Panc1 (cell line): Measurements from ENCODE around the gene TCEAL5. TPM values are rescaled to one million over a fixed set of nuclear protein-coding genes. Genes with fewer than 3 reads are reported as not detected.
A peak's percentile ranks its signal among the peaks of the same experiment; 100 is the strongest.
"Not testable (repeated sequence)": the region's sequence is repeated elsewhere in the genome, so short reads cannot be mapped to it uniquely, and the experiment has no call there.

ENCODE experiments used
- ATAC-seq: fragments of 200-7000 bp; cut with Tn5 transposase; 2 replicates; pipeline ENCODE4 v1.9.1; 2020; ENCODE audit warnings: mild to moderate bottlenecking, moderate library complexity
- BruUV-seq: library from RNA; stranded (reverse); fragments of 400-500 nt; replicated peaks from 2 replicates; lab custom pipeline; 2021; lab: Mats Ljungman, UMichigan
- CTCF ChIA-PET: fragments of 300-600 bp; sonication (Branson Sonifier 250); formaldehyde crosslinking; loops from one replicate; lab custom pipeline; 2022; ENCODE audit warnings: antibody characterized with exemption; lab: Charles Lee
- POLR2A ChIA-PET: fragments of 300-600 bp; sonication (Branson Sonifier 250); formaldehyde crosslinking; loops from one replicate; lab custom pipeline; 2022; ENCODE audit warnings: antibody characterized with exemption; lab: Charles Lee
- DNase-seq: peaks from one replicate; pipeline ENCODE4 v3.0.0-alpha.2; 2010; ENCODE audit warnings: low read depth, low spot score
- H3K27ac ChIP-seq: 2 replicates; pipeline ENCODE4 v1.5.1; 2011; ENCODE audit warnings: mild to moderate bottlenecking, low read length, inconsistent platforms
- H3K27me3 ChIP-seq: fragments of 200-500 bp; sonication (Bioruptor generic); 2 replicates; pipeline ENCODE4 v1.6.0; 2014; ENCODE audit warnings: low read length, inconsistent platforms; ENCODE audit not compliant: control insufficient read depth, insufficient read depth
- H3K36me3 ChIP-seq: fragments of 200-500 bp; sonication (Bioruptor generic); 2 replicates; pipeline ENCODE4 v1.5.1; 2014; ENCODE audit warnings: inconsistent platforms, mild to moderate bottlenecking, low read length, moderate library complexity; ENCODE audit not compliant: control insufficient read depth, insufficient read depth
- H3K4me1 ChIP-seq: 2 replicates; pipeline ENCODE4 v1.5.1; 2011; ENCODE audit warnings: inconsistent platforms, mild to moderate bottlenecking, low read length, moderate library complexity; ENCODE audit not compliant: control insufficient read depth, insufficient read depth
- H3K4me3 ChIP-seq, 2 experiments: 2 replicates each; pipeline ENCODE4 v1.5.1; 2011 to 2012; ENCODE audit warnings: low read depth in 2 of 2, low read length in 2 of 2, mild to moderate bottlenecking in 2 of 2, inconsistent platforms in 1 of 2, moderate library complexity in 1 of 2
- H3K9me3 ChIP-seq: fragments of 200-500 bp; sonication (Bioruptor generic); 2 replicates; pipeline ENCODE4 v1.5.1; 2014; ENCODE audit warnings: low read depth, mild to moderate bottlenecking, inconsistent platforms, low read length, moderate library complexity; ENCODE audit not compliant: control insufficient read depth, insufficient read depth
- POLR2AphosphoS5 ChIP-seq: IDR thresholded peaks from 2 replicates; pipeline ENCODE4 v1.6.1; 2012; ENCODE audit warnings: mild to moderate bottlenecking, low read depth, low read length, moderate library complexity
- SIN3A ChIP-seq: IDR thresholded peaks from 2 replicates; pipeline ENCODE4 v1.6.1; 2012; ENCODE audit warnings: low read depth, mild to moderate bottlenecking, low read length, moderate library complexity, borderline replicate concordance; ENCODE audit not compliant: insufficient read depth
- TCF7L2 ChIP-seq: IDR thresholded peaks from 2 replicates; pipeline ENCODE4 v1.6.1; 2011; ENCODE audit warnings: mild to moderate bottlenecking, low read depth, low read length, inconsistent platforms
- in situ Hi-C: cut with HindIII; loops from 2 replicates; pipeline ENCODE4 v1.10.0; 2016; ENCODE audit warnings: low sequenced_read_pairs, low pct_unique_long_range_greater_than_20kb
- intact Hi-C: fragments of 100-400 bp; cut with micrococcal nuclease; formaldehyde crosslinking; loops from one replicate; pipeline ENCODE4 v1.10.0; 2022; ENCODE audit not compliant: unreplicated experiment
- total RNA-seq: library from RNA; stranded (reverse); gene quantifications from one replicate; pipeline ENCODE4 v1.2.1, GENCODE V29; 2021; ENCODE audit not compliant: unreplicated experiment
- TF ChIP-seq, protein P1 (sequence below), 2 experiments: IDR thresholded peaks; 2 replicates each; pipeline ENCODE4 v1.6.1; 2011 to 2012; ENCODE audit warnings: low read depth in 2 of 2, control low read depth in 1 of 2, low read length in 1 of 2, mild to moderate bottlenecking in 1 of 2, moderate library complexity in 1 of 2; ENCODE audit not compliant: insufficient read depth in 1 of 2
- TF ChIP-seq, protein P2 (sequence below): fragments of 450-650 bp; IDR thresholded peaks from 2 replicates; pipeline ENCODE4 v1.5.1; 2017; ENCODE audit warnings: mild to moderate bottlenecking

TCEAL5 gene
- total RNA-seq, 1 experiment from 2014 or later = not detected

DNA sequence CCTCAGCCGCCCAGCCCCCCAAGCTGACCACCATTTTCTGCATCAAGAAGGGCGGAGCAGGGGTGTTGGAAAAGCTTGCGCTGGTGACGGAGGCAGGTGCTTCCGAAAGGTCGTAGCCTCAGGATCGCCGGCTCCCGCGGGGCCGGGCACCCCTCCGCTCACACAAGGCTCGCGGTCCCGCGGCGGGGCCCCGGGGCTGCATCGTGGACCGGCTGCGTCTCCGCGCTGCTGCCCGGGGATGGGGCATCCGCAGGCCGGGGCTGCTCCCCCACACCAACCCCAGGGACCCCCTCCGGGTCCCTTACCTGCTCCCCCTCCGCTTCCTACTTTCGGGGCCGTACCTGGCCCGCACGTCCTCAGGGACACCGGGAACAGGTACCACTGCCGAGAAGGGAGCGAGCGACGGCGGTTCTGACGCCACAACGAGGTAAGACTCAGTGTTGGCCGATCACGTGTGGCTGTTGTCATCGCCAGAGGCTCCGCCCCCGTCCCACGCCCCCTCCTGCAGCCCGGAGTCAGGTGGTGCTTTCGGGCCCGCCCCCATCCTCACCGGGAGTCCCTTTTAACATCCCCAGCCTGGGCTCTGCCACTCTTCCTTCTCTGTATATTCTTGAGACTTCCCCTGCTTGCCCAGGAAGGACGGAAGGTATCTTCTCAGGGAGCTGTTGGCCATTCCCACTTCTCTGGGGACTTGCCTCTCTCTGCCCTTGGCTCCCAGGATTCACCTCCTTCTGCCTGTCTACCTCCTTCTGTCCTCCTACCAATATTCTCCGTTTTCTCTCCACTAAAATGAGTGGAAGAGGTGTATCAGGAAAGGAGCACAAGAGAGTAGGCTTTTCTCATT, 34.2 kb upstream of the TCEAL5 start, which contains the start of gene BEX2:
BEX2 (minus strand) TSS at position 436 of the 844 bp plus-strand sequence. CDS start 1,014 bp downstream, outside the sequence.
- ChIA-PET POLR2A (no interaction called here), CTCF (no interaction called here)
- no TSS peak for BruUV-seq
- TF ChIP-seq POLR2AphosphoS5 (no peak), TCF7L2 (no peak), SIN3A (no peak)
- TF ChIP-seq, protein P1, sequence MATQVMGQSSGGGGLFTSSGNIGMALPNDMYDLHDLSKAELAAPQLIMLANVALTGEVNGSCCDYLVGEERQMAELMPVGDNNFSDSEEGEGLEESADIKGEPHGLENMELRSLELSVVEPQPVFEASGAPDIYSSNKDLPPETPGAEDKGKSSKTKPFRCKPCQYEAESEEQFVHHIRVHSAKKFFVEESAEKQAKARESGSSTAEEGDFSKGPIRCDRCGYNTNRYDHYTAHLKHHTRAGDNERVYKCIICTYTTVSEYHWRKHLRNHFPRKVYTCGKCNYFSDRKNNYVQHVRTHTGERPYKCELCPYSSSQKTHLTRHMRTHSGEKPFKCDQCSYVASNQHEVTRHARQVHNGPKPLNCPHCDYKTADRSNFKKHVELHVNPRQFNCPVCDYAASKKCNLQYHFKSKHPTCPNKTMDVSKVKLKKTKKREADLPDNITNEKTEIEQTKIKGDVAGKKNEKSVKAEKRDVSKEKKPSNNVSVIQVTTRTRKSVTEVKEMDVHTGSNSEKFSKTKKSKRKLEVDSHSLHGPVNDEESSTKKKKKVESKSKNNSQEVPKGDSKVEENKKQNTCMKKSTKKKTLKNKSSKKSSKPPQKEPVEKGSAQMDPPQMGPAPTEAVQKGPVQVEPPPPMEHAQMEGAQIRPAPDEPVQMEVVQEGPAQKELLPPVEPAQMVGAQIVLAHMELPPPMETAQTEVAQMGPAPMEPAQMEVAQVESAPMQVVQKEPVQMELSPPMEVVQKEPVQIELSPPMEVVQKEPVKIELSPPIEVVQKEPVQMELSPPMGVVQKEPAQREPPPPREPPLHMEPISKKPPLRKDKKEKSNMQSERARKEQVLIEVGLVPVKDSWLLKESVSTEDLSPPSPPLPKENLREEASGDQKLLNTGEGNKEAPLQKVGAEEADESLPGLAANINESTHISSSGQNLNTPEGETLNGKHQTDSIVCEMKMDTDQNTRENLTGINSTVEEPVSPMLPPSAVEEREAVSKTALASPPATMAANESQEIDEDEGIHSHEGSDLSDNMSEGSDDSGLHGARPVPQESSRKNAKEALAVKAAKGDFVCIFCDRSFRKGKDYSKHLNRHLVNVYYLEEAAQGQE (IDR thresholded peaks at IDR 0.05; ENCODE audit: insufficient read depth in 1 of 2, low read depth in 2 of 2, low read length in 1 of 2) = no peak
- TF ChIP-seq, protein P2, sequence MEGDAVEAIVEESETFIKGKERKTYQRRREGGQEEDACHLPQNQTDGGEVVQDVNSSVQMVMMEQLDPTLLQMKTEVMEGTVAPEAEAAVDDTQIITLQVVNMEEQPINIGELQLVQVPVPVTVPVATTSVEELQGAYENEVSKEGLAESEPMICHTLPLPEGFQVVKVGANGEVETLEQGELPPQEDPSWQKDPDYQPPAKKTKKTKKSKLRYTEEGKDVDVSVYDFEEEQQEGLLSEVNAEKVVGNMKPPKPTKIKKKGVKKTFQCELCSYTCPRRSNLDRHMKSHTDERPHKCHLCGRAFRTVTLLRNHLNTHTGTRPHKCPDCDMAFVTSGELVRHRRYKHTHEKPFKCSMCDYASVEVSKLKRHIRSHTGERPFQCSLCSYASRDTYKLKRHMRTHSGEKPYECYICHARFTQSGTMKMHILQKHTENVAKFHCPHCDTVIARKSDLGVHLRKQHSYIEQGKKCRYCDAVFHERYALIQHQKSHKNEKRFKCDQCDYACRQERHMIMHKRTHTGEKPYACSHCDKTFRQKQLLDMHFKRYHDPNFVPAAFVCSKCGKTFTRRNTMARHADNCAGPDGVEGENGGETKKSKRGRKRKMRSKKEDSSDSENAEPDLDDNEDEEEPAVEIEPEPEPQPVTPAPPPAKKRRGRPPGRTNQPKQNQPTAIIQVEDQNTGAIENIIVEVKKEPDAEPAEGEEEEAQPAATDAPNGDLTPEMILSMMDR = no peak
- peak within 1 kb of the TSS; percentile 53 to 71 for H3K4me3 ChIP-seq
- H3K4me1 ChIP-seq = peaks cover 2% of the 10 kb centered on the region; the same call in 1 of the 2 replicates
- peak; percentile 96 for ATAC-seq
- in situ Hi-C loops = no loop called here
- DNase-seq = peak; percentile 12
- intact Hi-C loops = no loop called here
- H3K9me3 ChIP-seq = no peaks in the 10 kb centered on the region
- H3K27ac ChIP-seq = no peak within 1 kb of the TSS
- no peaks in the 10 kb centered on the region for H3K36me3 ChIP-seq
- H3K27me3 ChIP-seq = peaks cover 12% of the 10 kb centered on the region

DNA sequence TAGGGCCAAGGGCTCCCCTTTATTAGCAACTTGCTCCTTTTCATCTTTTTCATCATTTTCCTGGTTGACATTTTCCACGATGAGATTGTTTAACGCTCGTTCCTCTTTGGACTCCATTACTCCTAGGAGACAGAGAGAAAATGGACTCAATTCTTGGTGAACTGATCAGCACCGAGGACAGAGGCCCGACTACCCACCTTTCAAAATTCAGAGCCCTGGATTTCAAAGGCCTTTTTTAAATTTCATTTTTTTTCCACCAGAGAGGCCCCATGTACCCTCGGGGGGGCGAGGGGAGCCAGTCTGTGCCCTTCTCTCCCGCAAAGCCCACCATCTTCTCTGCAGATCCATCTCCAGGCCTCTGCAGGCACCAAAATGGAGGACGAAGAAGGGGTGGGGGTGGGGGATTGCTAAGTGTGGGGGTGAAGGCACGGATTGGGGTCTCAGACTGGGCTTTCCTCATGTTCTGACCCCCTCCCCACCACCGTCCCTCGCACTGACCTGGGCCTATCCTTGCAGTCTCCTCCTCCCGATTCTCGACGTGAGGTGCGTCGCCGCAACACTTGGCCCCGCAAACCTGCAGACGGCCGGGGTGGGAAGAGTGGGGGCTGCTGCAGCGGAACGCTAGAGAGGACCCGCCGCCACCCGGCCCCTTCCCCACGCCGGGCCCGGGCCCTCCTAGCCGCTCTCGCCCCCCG, 33.5 kb upstream of the TCEAL5 start:
- ATAC-seq (0 out of 2 replicates have a peak, but pooled peaks have one; percentile 40), DNase-seq (no peak)
- CTCF ChIA-PET = no interaction called here
- POLR2A ChIA-PET = no interaction called here
- BruUV-seq = no TSS peak
- in situ Hi-C loops (no loop called here), intact Hi-C loops (no loop called here)
- H3K4me3 ChIP-seq = peak overlapping the region; percentile 53 to 71
- H3K4me1 ChIP-seq = peaks cover 2% of the 10 kb centered on the region; the same call in 1 of the 2 replicates
- no peaks in the 10 kb centered on the region for H3K36me3 ChIP-seq
- H3K27me3 ChIP-seq = peaks cover 12% of the 10 kb centered on the region
- H3K27ac ChIP-seq = no peak overlapping the region
- no peaks in the 10 kb centered on the region for H3K9me3 ChIP-seq
- TF ChIP-seq, protein P2 = no peak
- TF ChIP-seq, protein P1 (IDR thresholded peaks at IDR 0.05; ENCODE audit: insufficient read depth in 1 of 2, low read depth in 2 of 2, low read length in 1 of 2) = peak; percentile 62 to 78; a peak in 2 of 4 replicates

DNA sequence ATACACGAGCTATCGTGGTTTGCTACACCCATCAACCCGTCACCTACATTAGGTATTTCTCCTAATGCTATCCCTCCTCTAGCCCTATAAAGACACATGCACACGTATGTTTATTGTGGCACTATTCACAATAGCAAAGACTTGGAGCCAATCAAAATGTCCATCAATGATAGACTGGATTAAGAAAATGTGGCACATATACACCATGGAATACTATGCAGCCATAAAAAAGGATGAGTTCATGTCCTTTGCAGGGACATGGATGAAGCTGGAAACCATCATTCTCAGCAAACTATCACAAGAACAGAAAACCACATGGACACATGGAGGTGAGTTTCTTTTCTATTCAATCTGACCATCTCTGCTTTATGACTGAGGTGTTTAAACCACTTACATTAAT, 29.1 kb upstream of the TCEAL5 start:
- H3K27me3 ChIP-seq, DNase-seq, H3K4me1 ChIP-seq, POLR2A ChIA-PET, CTCF ChIA-PET, BruUV-seq, H3K9me3 ChIP-seq, H3K36me3 ChIP-seq, intact Hi-C loops, in situ Hi-C loops, H3K4me3 ChIP-seq, ATAC-seq, H3K27ac ChIP-seq: not testable (repeated sequence)
